Muscle of back (tissue), 11 donors: ENCODE data around the gene PLEKHG3. TPM values are rescaled to one million over a fixed set of nuclear protein-coding genes. Genes with fewer than 3 reads are reported as not detected.

ENCODE experiments used
- DNase-seq, 3 donors: peaks; one replicate each; pipeline versions ENCODE4 v3.0.0 to v3.0.0-alpha.2; 2013
- polyA plus RNA-seq, 10 donors: library from polyadenylated mRNA; unstranded; fragments of 120-200 nt; gene quantifications; one replicate each; pipeline ENCODE4 v1.2.1, GENCODE V29; 2013; ENCODE audit not compliant: insufficient read length in 10 of 10

Gene PLEKHG3
- polyA plus RNA-seq, 10 donors = 17.4 to 34.5 (median 22.6) TPM

- no peak for DNase-seq
Measured at GRCh38 chr14:64725261-64725815, 21.1 kb downstream of the PLEKHG3 start.

DNA sequence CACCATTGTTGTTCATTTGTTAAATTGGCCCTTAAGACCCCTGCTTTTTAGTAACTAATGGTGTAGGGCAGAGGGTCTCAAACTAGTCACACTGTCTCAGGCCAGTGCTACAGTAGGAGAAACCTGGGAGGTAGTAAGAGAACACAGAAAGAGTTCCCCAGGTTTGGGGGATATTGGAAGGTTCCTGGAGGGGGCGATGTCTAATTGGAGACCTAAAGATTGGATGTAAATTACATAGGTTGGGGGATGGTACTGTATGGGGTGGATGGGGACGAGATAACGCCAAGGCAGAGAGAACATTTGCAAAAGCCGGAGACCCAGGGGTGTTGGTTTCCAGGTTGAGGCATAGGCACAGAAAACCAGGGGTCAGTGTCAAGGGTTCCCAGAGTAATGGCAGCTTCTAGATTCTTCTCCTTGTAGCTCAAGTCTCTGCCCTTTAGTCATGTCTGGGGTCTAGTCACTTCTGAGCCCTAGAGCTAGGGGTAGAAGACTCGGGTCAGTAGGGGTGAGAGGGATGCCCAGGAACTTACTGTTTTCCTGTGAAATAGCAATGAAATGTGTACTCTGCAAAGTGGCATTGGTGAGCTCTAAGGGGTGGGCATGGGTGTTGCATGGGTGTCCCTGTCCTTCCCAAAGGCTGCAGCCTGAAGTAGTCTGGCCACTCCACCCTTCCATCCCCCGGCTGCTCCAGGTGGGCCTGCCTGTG is 21.8 kb downstream of the PLEKHG3 start:
- no peak for DNase-seq

DNA sequence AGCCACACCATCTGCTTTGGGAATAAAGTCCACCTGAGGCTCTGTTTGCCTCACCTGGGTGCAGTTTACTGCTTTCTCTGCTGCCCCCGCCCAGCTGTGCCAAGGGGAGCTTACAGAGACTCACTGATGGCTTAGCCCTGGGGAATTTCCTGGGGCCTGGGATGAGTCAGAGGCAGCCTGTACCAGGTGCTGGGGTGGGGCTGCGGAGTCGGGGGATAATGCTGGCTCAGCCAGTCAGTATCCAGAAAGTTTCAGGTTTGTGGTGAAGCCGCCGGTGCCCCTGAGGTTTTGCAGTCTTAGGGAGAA is 22.3 kb downstream of the PLEKHG3 start:
- DNase-seq = no peak

DNA sequence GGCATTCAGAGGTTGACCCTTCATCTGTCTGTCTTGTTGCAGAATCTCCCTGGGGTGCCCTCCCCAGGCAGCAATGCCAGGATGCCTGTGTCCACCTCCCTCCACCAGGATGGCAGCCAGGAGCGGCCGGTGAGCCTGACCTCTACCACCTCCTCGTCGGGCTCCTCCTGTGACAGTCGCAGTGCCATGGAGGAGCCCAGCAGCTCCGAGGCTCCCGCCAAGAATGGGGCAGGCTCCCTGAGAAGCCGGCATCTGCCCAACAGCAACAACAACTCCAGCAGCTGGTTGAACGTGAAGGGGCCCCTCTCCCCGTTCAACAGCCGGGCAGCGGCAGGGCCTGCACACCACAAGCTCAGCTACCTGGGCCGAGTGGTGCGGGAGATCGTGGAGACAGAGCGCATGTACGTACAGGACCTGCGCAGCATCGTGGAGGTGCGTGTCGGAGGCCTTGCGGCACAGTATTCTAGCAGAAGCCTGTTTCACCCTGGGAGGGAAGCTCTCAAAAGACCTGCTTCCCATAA is 23.4 kb downstream of the PLEKHG3 start:
- DNase-seq = no peak

- no peak for DNase-seq
Measured at GRCh38 chr14:64728106-64728505, 23.9 kb downstream of the PLEKHG3 start.

DNA sequence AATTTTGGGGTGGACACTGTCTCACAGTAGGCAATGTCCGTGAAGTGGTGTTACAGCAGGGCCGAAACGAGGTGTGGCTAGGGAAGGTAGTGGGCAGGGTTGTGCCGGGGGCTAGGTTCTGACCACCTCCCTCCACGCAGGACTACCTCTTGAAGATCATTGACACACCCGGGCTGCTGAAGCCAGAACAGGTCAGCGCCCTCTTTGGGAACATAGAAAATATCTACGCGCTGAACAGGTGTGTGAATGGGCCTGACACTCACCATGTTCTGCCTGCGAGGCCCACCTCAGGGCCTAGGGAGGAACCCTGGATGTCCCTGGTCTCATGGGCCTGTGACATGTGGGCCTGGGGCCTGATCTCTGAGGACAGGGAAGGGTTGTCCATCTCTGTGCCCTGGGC is 24.6 kb downstream of the PLEKHG3 start:
- DNase-seq = no peak

- no peak for DNase-seq
Measured at GRCh38 chr14:64729386-64730060, 25.3 kb downstream of the PLEKHG3 start.

GRCh38 chr14:64730061-64730440 is 25.8 kb downstream of the PLEKHG3 start:
- no peak for DNase-seq

GRCh38 chr14:64730681-64731080 is 26.5 kb downstream of the PLEKHG3 start:
- DNase-seq = no peak

DNA sequence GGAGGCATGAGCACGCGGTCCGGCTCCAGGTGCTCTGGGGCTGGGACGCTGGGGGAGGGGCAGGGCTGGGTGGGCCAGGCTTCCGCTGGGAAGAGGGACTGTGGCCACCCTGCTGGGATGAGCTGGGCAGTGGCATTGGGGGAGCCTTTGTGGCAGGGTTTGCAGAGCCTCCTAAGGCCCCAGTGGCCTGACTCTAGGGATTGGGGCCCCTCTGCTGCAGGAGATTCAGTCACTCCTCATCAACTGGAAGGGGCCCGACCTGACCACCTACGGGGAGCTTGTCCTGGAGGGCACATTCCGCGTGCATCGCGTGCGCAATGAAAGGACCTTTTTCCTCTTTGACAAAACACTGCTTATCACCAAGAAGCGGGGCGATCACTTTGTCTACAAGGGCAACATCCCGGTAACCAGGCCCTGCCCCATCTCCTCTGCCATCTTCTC is 26.9 kb downstream of the PLEKHG3 start:
- DNase-seq = no peak

DNA sequence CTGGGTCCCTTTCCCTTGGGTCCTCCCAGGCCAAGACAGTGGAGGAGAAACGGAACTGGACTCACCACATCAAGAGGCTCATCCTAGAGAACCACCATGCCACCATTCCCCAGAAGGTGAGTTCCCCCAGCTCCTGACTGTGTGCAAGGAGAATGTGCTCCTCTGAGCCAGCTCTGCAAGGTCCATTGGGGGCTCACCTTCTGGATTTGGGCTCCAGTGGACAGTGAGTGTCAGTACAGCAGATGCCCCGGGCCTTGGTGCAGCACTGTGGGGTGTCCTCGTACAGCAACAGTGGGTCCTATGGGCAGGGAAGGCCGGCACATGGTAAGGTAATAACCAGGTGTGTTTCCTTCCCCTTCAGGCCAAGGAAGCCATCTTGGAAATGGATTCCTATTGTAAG is 27.8 kb downstream of the PLEKHG3 start:
- no peak for DNase-seq

GRCh38 chr14:64732536-64733120 is 28.4 kb downstream of the PLEKHG3 start:
- DNase-seq = no peak

DNA sequence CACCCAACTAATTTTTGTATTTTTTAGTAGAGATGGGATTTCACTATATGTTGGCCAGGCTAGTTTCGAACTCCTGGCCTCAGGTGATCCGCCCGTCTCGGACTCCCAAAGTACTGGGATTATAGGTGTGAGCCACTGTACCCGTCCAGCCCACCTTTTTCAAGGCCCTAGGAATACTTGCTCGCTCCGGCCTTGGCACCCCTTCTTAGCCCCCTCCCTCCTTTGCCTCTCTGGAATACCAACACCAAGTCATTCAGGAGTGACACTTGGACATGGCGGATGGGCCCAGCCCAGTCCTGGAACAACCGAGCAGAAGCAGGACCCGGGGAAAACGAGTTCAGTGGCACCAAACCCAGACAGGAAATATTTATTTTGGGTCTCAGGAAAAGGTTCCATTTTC is 29.1 kb downstream of the PLEKHG3 start:
- DNase-seq = no peak

DNA sequence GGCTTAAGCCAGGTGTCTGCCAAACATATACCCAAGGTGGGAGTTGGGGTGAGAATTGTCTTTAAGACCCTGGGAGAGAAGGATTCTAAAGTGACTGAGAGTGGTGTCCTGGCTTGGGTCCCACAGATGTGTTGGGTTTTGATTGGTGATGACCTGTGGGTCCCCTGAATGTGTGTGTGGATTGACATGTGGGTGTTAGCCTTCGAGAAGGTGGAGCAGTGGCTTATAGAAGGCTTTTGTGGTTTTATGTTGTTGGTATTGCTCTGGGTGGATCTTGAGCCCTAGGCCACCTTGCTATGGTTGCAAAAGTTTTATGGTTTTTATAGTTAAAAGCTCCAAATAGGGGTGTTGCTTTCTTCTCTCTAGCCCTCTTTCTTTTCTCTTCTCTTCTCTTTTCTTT is 29.7 kb downstream of the PLEKHG3 start:
- DNase-seq = no peak

DNA sequence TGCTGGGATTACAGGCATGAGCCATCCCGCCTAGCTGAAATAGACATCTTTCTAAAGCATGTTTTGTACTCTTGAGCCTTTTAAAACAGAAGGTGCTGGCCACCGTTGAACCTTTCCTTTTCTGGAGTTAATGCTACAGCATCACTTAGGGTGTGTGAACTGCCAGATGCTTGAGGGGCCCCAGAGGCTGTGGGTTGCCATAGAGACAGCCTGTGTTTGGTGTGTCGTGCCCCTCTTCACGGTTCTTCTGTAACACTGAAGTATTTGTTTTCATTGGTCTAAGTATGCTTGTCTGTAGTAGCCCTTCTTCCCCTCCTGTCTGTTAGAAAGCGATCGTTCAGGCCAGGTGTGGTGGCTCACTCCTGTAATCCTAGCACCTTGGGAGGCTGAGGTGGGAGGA is 30.8 kb downstream of the PLEKHG3 start:
- peak in 2 of 3 donors; percentile 47 to 72 for DNase-seq

- no peak for DNase-seq
Measured at GRCh38 chr14:64736271-64737169, 32.3 kb downstream of the PLEKHG3 start.

DNA sequence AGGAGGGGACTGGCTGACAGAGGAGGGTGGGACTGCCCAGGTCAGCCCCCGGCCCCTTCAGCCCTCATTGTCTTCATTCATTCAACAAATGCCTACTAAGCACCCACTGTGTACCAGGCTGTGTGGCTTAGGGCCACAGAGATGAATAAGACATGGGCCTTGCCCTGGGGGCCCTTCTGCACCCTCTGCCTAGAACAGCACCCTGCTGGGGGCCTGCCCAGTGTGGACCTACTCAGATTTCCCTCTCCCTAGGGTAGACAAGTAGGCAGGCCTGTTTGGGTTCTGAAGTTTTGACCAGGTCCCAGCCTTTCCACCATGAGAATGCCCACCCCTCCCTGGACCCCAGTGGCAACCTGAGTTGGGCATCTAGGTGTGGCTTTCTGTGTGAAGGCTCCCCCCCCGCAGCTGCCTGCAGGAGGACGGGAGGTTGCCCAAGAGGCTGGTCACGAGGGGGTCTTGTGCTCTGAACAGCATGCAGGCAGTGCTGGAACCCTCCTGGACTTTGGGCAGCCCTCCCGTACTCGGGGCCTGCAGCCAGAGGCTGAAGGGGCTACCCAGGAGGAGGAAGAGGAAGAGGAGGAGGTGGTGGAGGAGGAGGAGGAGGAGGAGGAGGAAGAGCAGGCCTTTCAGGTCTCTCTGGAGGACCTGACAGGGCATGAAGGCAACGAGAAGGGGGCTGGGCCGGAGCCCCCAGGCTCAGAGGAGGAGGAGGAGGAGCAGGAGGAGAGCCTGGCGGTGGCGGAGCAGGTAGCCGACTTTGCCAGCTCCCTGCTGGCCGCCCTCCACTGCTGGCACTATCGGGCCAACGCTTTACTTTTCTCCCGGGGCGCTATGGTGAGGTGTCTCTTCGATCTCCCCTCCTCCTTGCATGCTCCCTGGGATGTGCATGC is 33.4 kb downstream of the PLEKHG3 start:
- DNase-seq = no peak

DNA sequence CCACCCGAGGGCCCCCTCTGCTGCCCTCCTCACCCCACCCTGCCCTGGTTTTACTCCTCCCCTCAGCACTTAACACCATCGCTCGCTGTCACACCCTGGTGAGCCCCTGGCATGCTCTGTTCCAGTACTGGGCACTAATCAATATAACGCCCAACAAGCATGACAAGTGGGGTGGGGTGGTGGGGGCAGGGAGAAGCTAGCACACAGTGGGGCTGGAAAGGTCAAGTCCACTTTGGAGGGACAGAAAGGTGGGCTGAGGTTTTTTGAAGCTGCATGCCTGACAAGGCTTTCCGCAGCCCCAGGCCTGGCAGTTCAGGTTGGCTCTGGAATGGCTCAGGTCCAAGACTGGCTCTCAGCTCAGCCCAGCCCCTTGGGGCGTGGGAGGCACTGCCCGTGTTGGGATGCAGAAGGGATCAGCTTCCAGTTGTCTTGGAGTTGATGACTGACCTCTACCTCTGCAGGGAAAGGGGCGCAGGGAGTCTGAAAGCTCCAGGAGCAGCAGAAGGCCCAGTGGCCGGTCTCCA is 34.1 kb downstream of the PLEKHG3 start:
- DNase-seq = no peak

- no peak for DNase-seq
Measured at GRCh38 chr14:64741200-64741599, 37.0 kb downstream of the PLEKHG3 start.

DNA sequence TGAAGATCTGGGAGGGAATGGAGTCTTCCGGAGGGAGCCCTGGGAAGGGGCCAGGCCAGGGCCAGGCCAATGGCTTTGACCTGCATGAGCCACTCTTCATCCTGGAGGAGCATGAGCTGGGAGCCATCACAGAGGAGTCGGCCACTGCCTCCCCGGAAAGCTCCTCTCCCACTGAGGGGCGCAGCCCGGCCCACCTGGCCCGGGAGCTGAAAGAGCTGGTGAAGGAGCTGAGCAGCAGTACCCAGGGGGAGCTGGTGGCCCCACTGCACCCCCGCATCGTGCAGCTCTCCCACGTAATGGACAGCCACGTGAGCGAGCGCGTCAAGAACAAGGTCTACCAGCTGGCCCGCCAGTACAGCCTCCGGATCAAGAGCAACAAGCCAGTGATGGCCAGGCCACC is 37.7 kb downstream of the PLEKHG3 start:
- DNase-seq = no peak

DNA sequence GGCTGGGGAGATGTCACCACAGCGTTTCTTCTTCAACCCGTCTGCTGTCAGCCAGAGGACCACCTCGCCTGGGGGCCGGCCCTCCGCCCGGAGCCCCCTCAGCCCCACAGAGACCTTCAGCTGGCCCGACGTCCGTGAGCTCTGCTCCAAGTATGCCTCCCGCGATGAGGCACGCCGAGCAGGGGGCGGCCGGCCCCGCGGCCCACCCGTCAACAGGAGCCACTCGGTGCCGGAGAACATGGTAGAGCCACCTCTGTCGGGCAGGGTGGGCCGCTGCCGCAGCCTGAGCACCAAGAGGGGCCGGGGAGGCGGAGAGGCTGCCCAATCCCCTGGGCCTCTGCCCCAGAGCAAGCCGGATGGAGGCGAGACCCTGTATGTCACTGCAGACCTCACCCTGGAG is 38.8 kb downstream of the PLEKHG3 start:
- DNase-seq = no peak
